ENCODE data around the gene EXT2.

EXT2 gene

DNA sequence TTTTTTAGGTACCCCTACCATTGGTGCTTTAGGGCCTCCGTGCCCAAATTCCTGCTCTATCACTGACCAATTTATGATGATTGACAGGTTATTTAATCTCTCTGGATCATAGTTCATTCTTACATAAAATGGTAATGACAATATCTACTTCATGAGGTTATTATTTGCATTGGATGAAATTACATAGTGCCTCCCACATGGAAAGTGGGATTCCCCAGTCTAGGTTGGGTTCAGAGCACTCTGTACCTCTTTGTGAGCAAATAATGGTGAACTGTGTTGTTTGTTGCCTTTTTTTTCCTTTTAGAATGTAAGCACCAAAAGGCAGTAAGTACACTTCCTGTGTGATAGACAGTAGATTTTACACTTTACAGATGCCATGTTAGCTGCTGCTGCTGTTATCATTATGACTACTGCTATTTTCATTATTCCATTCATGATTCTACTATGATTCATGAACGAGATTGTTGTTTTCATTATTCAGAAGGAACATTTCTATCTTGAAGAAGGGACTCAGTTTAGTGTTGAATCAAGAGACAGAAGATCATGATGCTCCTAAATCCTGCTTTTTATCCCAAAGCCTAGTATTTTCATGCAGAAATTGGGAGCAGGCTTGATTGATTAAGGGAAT is 113.6 kb downstream of the EXT2 start:
- DNase-seq: no peak

DNA sequence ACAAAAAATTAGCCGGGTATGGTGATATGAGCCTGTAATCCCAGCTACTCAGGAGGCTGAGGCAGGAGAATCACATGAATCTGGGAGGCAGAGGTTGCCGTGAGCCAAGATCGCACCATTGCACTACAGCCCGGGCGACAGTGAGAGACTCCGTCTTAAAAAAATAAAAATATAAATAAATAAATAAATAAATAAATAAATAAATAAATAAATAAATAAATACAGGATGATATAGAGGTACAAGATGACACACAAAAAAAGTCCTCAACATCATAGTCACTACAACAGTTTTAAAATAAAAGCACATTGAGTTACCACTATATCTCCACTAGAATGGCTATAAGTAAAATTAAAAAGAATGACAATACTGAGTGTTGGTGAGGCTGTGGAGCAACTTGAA is 116.7 kb downstream of the EXT2 start:
- no peak for DNase-seq

DNA sequence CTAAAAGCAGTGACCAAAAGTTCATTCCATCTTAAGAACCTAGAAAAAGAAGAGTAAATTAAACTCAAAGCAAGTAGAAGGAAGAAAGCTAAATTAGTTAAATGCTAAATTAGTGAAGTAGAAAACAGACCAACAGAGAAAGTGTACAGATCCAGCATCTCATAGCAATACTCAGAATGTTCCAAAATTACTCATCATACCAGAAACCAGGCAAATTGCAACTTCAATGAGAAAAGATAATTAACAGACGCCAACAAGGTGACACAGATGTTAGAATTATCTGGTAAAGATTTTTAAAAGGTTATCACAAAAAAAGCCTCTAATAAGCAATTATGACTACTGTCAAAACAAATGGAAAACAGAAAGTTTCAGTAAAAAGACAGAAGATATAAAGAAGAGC is 117.7 kb downstream of the EXT2 start:
- no peak for DNase-seq

DNA sequence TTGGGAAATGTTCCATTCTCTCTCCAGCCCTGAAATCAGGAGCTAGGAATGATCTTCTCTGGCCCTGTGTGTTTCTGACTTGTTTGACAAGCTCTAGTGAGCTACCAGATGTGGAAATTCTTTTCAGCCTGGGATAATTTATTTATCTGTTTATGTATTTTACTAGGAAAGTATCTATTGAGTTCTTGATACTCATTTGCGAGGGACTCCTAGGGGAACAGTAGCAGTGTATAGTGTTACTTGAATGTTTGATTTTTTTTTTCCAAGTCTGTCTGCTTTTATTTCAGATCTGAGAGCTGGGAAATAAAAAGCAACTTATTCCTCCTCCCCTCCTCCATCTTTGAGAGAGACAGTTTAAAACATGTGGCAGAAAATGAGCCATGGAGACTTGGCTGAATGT is 122.0 kb downstream of the EXT2 start:
- DNase-seq: no peak

DNA sequence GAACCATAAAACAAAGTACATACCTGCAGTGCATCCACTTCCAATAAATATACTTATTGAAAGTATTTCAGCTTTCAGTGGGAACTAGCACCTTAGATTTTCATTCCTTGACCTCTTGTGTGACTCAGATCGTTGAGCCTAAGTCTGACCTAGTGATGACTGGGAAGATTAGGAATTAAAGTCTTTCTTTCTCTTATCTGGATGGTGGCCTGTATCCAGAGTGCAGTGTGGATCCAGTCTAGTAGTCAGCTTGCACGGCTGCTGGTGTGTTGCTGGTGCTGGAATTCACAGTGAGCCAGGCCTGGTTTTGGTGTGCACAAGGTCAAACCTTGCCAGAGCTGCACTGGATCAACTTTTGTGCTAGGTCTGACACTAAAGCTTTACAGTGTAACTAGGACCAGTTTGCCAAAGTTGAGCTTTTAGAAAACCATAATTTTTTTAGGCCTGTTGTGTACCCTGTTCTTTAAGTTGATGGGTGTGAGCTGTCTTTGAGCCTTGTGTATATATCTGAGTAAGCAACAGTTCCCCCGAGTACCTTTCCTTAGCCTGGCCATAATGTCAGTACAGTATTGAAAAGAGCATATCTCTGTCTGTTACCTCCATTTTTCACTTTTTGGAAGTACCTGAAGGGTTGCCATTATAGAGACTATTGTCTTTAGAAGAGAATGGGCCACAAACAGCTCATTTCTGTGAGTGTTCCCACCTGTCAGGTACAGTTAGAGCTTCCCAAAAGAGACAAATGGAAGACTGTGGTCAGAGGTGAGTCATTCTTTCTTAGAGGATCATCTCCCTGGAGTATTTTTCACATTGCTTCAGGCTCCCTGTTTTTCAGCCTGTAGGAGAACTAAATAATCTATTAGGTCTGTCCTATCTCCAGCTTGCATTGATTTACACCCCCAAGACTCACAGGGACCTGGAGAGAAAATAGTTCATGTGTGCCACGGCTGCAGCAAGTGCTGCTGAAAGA is 124.6 kb downstream of the EXT2 start:
- DNase-seq: no peak

DNA sequence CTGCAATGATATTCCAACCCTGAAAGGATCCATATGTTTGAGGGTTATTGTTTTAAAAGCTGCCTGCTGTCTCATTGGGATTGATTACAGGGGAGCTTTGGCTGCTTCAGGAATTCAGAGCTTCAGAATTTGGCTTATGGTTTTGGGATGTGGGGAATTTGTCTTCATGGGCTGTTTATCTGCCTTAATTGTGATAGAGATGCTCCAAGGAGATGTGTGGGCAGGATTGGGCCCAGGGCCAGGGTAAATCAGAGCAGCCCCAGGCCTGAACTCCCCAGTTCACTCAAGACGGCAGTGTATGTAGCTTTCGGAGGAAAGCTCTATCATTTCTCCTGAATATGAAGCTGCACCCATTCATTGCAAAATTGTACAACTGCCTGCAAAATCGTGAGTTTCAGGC is 126.0 kb downstream of the EXT2 start:
- no peak for DNase-seq

DNA sequence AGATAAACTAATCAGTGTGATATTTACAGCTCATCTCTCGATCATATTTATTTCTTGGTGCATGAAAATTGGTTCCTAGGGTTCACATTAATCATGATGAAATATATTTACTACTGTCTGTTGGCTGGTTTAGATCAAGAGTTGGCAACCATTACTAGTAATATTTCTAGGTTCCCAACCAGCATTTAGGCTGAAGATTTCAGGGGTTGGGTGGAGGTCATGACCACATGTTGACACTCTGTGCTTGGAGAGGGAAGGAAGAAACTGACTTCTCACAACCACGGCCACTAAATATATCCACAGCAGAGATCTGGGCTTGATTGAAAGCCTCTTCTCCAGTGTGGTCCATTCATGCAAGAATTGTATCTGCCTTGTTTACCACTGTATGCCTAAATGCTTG is 126.5 kb downstream of the EXT2 start:
- DNase-seq: no peak

DNA sequence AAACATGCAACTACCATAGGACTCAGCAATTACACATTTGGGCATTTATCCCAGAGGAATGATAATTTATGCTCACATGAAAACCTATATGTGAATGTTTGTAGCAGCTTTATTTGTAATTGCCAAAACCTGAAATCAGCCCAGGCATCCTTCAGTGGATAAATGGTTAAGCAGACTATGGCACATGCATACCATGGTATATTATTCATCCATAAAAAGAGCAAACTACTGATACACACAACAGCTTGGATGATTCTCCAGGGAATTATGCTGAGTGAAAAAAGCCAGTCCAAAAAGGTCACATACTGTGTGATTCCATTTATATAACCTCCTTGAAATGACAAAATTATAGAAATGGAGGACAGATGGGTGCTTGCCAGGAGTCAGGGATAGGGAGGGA is 127.8 kb downstream of the EXT2 start:
- DNase-seq: no peak

DNA sequence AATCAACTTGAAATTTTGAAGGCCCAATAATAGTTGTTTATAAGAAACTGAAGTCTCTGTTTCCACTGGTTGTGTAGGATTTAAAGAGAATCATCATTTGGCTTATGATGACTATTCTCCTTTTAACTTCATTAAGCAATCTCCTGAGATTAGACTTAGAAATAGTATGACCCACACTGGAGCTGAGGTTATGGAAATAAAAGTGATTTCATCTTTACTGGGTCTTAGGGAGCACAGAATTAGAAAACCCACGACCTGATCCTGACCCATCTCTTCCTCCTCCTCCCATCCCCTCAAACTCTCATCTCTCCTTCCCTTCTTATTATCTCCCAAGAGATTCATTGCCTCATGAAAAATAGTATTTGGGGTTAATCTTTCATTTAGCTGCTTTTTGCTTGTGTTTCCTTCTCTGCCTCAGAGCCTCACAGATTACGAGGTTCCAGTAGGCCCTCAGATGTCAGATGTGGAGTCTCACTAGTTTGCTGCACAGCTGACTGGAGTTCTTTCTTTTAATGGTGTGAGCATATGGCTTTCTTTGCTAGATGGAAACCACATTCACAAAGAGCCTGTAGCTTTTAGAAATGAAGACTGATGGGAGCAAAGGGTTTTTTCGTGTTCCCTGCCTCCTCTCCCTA is 129.5 kb downstream of the EXT2 start:
- DNase-seq: no peak

DNA sequence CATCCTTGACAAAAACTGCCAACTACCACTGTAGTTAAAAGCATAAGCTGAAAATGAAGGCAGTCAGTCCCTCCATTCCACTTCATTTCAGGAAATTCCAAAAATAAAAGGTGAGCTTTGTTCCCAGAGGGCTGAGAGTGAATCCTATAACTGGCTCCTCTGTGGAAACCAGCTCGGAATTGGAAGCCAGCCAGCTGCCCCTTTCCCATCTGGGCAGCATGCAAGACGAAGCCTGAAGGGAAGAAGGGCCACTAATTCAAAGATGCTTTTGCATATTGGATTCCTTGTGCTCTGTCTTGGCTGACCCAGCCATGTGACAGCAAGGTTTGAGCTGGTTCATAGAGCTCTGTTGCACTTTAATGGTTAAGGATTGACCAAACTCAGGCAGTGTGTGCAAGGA is 131.0 kb downstream of the EXT2 start:
- no peak for DNase-seq

DNA sequence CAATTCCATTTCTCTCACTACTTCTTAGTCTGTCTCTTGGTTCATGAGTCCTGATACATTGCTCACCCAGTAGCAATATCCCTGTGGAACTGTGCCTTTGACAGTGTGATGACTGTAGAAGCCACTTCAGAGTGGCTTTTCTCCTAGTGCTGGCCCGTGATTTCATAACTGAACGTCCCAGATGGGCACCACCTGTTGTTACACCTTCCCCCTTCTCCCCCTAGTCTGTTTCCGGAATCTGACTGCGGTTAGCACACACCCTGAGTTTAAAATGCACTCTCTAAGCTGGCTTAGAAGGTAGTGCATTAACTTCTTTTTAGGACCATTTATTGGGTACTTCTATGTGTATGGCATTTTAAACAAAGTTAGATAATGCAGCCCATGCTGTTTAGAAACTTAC is 131.5 kb downstream of the EXT2 start:
- no peak for DNase-seq

DNA sequence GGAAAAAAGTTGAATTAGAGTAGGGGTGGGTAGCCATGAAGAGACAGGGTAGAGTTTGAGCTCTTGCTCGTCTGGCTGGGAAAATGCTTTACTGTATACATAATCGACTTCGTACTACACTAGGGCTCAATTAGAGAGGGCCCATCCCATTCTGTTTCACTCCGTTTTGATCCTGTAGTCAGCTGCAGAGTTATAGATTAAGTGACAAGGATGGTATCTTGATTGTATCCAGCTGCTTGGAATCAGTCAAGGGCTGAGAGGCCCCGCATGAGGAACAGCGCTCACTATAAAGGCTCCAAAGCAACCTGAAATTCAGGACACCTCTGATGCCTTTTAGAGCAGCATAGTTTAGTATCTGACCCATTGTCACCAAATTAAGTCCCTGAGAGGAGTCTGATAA is 132.9 kb downstream of the EXT2 start:
- DNase-seq: no peak

DNA sequence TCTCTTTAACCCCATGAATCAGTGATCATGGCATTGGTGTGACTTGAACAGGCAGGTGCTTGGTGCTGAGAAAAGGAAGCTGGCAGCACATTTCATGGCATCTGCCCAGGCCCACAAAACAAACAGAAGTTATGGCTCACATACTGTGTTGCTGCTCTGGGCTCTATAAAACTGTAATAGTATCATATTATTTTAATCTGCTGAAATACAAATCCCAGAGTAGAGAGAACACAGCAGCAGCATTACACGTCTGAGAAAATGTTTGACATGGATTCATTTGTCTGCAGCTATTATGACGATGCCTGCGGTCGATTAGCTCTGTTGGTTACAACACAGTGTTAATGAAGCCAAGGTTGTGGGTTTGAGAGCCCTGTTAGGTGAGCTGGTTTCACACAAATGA is 133.6 kb downstream of the EXT2 start:
- no peak for DNase-seq

DNA sequence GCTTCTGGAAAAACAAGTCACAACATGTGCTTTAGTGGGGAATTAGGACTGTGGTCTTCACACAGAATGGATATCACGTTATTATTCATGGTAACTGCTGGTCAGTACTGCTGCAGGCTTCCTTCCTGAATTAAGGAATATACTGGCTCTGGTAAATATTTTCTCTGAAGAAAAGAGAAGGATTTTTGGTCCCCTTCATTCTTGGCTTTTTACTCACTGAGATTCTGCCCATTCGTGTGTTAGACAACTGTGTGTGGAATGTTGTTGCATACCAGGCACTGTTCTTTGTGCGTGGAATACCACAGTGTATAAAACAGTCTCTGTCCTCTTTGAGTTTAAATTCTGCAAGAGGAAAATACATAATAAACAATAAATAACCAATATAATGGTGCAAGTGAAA is 134.1 kb downstream of the EXT2 start:
- DNase-seq: no peak

DNA sequence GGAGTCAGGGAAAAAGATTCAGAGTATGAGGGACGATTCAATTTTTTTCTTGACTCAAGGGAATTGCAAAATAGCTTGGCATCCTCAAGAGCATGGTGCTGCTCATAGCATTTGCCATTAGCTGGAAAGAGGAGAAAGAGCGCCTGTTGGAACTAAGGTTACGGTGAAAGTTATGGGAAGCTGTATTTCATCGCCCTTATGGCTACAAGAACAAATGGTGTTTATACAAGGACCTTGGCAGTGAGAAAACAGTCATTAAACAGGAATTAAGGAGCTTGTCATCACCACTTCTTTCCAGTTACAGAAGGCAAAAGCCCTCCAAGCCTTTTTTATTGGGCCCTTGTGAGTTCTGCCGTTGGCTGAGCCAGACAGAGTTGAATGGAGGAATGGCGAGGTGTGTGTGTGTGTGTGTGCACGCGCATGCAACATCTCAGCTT is 140.3 kb downstream of the EXT2 start:
- no peak for DNase-seq

DNA sequence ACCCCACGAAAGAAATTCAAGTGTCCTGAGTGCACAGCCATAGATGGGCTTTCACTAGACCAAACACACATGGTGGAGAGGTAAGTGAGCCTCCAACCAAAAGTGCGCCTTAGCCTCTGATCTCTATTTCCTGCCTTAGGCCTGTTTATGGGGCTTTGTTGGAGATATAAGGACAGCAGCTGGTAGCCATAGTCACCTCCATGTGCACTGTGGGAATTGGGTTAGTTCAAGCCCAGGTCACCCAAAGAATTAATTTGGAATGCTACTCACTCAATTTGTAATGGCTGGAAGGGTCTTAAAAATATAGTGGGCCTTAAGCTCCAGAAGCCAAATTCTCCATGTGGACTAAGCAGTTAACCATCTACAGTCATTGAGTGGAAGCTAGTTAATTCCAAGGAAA is 140.8 kb downstream of the EXT2 start:
- DNase-seq: no peak

DNA sequence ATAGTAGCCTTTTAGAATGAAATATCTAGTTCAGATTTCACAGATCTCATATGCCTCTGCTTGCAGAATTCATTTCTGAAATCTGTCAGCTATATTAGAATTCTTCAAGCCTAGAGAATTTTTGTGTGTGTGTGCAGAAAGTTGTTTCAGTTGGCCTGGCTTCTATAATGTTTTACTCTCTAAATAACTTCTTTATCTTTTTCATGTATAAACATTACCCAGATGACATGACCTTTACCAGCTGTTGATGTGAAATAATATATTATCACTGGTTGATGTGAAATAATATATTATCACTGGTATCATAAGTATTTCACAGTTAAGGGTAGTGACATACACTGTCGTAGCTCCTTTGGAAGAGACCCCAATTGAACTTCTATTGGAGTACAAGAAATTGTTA is 141.7 kb downstream of the EXT2 start:
- DNase-seq: no peak

DNA sequence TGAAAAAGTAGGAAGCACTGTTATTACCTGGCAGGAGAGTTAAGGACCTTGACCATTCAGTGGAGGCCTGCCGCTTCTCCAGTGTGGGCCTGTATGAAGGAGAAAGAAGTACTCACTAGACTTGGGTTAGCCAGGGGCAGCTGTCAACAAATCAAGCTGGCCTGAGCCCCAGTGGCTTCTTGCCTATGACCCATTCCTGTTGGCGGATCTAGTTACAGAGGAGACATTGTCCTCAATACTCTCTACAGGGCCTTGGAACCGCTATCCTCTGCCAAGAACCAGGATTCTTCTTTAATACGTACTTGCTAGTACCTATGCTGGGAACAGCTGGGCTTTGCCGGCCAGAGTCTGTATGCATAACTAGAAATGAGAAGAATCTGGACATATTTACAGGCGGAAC is 146.4 kb downstream of the EXT2 start:
- no peak for DNase-seq

DNA sequence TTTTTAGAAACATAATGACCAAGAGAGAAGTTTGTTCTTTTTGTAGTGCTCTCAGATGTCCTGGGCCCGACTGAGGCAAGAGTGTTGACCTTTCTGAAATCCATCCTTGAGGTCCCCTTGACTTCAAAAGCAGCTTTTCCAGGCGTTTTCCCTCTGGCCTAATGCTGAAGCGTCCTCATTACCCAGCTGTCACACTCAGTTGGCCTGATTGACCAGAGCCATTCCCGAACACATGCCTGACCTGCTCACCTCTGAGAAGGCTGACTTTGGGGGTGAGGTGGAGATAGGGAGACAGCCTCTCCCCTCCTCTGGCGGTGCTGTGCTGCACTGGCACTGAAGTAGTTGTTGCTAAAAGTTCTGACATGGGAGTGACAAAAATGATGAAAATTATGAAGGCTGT is 147.6 kb downstream of the EXT2 start:
- DNase-seq: no peak

DNA sequence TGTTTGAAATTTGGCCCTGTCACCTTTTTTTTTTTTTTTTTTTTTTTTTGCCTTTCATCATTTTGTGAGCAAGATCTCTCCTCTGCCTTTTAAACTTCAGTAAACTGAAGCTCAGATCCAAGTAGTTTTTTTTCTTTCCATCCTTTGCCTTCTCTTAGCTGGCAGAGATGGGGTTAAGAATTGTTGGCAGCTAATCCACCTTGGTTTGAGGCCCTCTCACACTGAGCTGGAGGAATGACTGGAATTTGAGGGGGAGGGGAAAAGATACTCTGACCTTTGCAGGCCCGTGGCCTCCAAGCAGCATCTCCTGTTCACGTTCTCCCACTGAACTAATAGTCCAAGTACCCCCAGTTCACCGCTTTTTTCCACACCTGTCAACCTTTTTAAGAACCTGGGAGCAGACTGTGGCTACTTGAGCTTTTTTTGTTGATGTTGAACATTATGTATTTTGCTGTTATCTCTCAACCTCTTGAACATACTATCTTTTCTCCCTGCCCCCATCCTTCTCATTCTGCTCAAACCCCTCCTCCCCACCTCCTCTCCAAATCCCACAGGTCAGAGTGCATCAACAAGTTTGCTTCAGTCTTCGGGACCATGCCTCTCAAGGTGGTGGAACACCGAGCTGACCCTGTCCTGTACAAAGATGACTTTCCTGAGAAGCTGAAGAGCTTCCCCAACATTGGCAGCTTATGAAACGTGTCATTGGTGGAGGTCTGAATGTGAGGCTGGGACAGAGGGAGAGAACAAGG is 148.3 kb downstream of the EXT2 start:
- no peak for DNase-seq

DNA sequence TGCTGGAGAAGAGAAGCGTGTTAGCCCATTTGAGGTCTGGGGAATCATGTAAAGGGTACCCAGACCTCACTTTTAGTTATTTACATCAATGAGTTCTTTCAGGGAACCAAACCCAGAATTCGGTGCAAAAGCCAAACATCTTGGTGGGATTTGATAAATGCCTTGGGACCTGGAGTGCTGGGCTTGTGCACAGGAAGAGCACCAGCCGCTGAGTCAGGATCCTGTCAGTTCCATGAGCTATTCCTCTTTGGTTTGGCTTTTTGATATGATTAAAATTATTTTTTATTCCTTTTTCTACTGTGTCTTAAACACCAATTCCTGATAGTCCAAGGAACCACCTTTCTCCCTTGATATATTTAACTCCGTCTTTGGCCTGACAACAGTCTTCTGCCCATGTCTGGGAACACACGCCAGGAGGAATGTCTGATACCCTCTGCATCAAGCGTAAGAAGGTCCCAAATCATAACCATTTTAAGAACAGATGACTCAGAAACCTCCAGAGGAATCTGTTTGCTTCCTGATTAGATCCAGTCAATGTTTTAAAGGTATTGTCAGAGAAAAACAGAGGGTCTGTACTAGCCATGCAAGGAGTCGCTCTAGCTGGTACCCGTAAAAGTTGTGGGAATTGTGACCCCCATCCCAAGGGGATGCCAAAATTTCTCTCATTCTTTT is 149.3 kb downstream of the EXT2 start:
- DNase-seq: no peak

DNA sequence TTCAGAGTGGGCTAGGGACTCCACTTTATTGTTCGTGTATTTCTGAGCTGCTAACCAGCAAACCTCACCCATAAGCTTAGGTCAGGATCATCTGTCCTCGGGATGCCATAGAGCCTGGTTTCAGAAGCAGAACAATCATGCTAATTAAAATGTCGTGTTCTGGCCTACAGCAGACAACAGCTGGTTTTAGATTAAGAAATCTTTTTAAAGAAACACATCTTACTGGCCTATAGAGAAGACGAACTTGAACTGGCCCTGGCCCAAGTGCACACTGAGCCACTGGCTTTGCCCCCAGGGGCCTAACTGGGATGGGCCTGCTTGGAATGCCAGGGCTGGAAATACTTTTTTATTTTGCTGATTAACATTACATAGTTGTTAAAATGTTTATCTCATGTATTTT is 151.2 kb downstream of the EXT2 start:
- DNase-seq: no peak

DNA sequence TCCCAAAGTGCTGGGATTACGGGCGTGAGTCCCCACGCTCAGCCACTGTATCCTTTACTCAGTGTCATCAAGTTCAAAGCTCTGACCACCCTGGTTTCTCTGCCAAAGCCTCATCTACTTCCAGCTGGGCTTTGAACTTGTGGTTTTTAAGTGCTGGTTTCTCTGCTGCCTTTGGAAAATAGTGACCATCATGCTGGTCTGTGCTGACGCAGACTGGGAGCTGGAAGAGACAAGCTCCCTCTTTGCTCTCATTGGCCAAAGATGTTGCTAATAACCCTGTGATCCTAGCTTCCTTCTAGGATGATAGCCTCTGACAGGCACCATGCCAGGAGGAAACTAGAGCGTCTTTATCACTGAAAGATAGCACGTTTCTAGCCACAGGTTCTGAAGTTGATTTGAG is 152.0 kb downstream of the EXT2 start:
- DNase-seq: no peak

Data from 8988T (cell line).